H9 (cell line): Measurements from ENCODE around the gene PROX1. TPM values are rescaled to one million over a fixed set of nuclear protein-coding genes. Genes with fewer than 3 reads are reported as not detected.

ENCODE experiments used
- DNase-seq: peaks from one replicate; pipeline ENCODE4 v3.0.0-alpha.2; 2017
- H2AFZ ChIP-seq: one replicate; pipeline ENCODE4 v1.6.1; 2013; ENCODE audit warnings: mild to moderate bottlenecking, low read length, control low read depth, moderate library complexity
- H2AK5ac ChIP-seq: 2 replicates; pipeline ENCODE4 v1.6.1; 2013; ENCODE audit warnings: low read length, control low read depth, mixed read lengths; ENCODE audit not compliant: insufficient read length
- H2BK120ac ChIP-seq: one replicate; pipeline ENCODE4 v1.6.1; 2013; ENCODE audit warnings: low read depth, mild to moderate bottlenecking, low read length, control low read depth, inconsistent platforms; ENCODE audit not compliant: poor library complexity, severe bottlenecking
- H2BK12ac ChIP-seq: 2 replicates; pipeline ENCODE4 v1.6.1; 2013; ENCODE audit warnings: low read length, control low read depth, mixed read lengths, low read depth; ENCODE audit not compliant: insufficient read length
- H2BK15ac ChIP-seq: 2 replicates; pipeline ENCODE4 v1.6.1; 2013; ENCODE audit warnings: low read depth, low read length, control low read depth
- H2BK20ac ChIP-seq: one replicate; pipeline ENCODE4 v1.6.1; 2013; ENCODE audit warnings: low read depth, mild to moderate bottlenecking, low read length, control low read depth, inconsistent platforms; ENCODE audit not compliant: poor library complexity, severe bottlenecking
- H2BK5ac ChIP-seq: 2 replicates; pipeline ENCODE4 v1.6.1; 2013; ENCODE audit warnings: low read length, control low read depth, mixed read lengths; ENCODE audit not compliant: insufficient read length
- H3K14ac ChIP-seq: 2 replicates; pipeline ENCODE4 v1.6.1; 2013; ENCODE audit warnings: low read length, control low read depth; ENCODE audit not compliant: insufficient read depth
- H3K18ac ChIP-seq: 2 replicates; pipeline ENCODE4 v1.6.1; 2013; ENCODE audit warnings: low read depth, mild to moderate bottlenecking, mixed read lengths, low read length, control low read depth; ENCODE audit not compliant: insufficient read length
- H3K23ac ChIP-seq: 2 replicates; pipeline ENCODE4 v1.6.1; 2013; ENCODE audit warnings: low read length, control low read depth, mixed read lengths, low read depth; ENCODE audit not compliant: insufficient read length
- H3K23me2 ChIP-seq: 2 replicates; pipeline ENCODE4 v1.6.1; 2013; ENCODE audit warnings: low read depth, mild to moderate bottlenecking, mixed read lengths, low read length, control low read depth; ENCODE audit not compliant: insufficient read length, poor library complexity, severe bottlenecking
- H3K27ac ChIP-seq: 2 replicates; pipeline ENCODE4 v1.5.1; 2013; ENCODE audit warnings: low read length, control low read depth, mixed read lengths, low read depth; ENCODE audit not compliant: insufficient read length
- H3K27me3 ChIP-seq: 2 replicates; pipeline ENCODE4 v1.6.1; 2013; ENCODE audit warnings: low read length, control low read depth, inconsistent platforms; ENCODE audit not compliant: insufficient read depth
- H3K4ac ChIP-seq: 2 replicates; pipeline ENCODE4 v1.6.1; 2013; ENCODE audit warnings: low read depth, mild to moderate bottlenecking, control low read depth, inconsistent platforms, low read length, moderate library complexity
- H3K4me1 ChIP-seq: 2 replicates; pipeline ENCODE4 v1.6.1; 2013; ENCODE audit warnings: low read length, control low read depth, inconsistent platforms; ENCODE audit not compliant: insufficient read depth
- H3K4me2 ChIP-seq: 2 replicates; pipeline ENCODE4 v1.6.1; 2013; ENCODE audit warnings: low read length, control low read depth, mixed read lengths; ENCODE audit not compliant: insufficient read length, insufficient read depth
- H3K56ac ChIP-seq: 2 replicates; pipeline ENCODE4 v1.6.1; 2013; ENCODE audit warnings: low read depth, mild to moderate bottlenecking, mixed read lengths, low read length, control low read depth; ENCODE audit not compliant: insufficient read length
- H3K79me1 ChIP-seq: 2 replicates; pipeline ENCODE4 v1.6.1; 2013; ENCODE audit warnings: low read depth, mild to moderate bottlenecking, moderate library complexity, low read length, control low read depth, inconsistent platforms; ENCODE audit not compliant: insufficient read depth, poor library complexity, severe bottlenecking
- H3K79me2 ChIP-seq: 2 replicates; pipeline ENCODE4 v1.6.1; 2013; ENCODE audit warnings: low read length, control low read depth, inconsistent platforms; ENCODE audit not compliant: insufficient read depth
- H3K9ac ChIP-seq: 2 replicates; pipeline ENCODE4 v1.6.1; 2013; ENCODE audit warnings: low read length, control low read depth, mixed read lengths; ENCODE audit not compliant: insufficient read length; ENCODE audit errors: extremely low read depth
- H3K9me3 ChIP-seq: one replicate; pipeline ENCODE4 v1.6.1; 2013; ENCODE audit warnings: low read depth, low read length, inconsistent platforms; ENCODE audit not compliant: control insufficient read depth
- H3T11ph ChIP-seq: one replicate; pipeline ENCODE4 v1.6.1; 2013; ENCODE audit warnings: mild to moderate bottlenecking, low read length, control low read depth, inconsistent platforms
- H4K20me1 ChIP-seq: one replicate; pipeline ENCODE4 v1.6.1; 2013; ENCODE audit not compliant: control insufficient read depth, insufficient read length, insufficient read depth
- H4K5ac ChIP-seq: 2 replicates; pipeline ENCODE4 v1.6.1; 2013; ENCODE audit warnings: low read depth, mild to moderate bottlenecking, mixed read lengths, low read length, control low read depth; ENCODE audit not compliant: insufficient read length
- H4K8ac ChIP-seq: replicated peaks from 2 replicates; pipeline ENCODE4 v1.6.1; 2013; ENCODE audit warnings: low read length, control low read depth, mixed read lengths, low read depth; ENCODE audit not compliant: insufficient read length
- H4K91ac ChIP-seq: 2 replicates; pipeline ENCODE4 v1.6.1; 2013; ENCODE audit warnings: low read depth, mild to moderate bottlenecking, moderate library complexity, mixed read lengths, low read length, control low read depth; ENCODE audit not compliant: insufficient read length
- H3K27ac Mint-ChIP-seq, 3 experiments: 2 replicates in 2 of 3; 3 replicates in 1 of 3; pipeline ENCODE4 v1.8.0; 2020 to 2021; ENCODE audit warnings: mixed read lengths in 3 of 3, mild to moderate bottlenecking in 1 of 3, moderate library complexity in 1 of 3
- H3K27me3 Mint-ChIP-seq: 2 replicates; pipeline ENCODE4 v1.8.0; 2021; ENCODE audit warnings: low read depth, mild to moderate bottlenecking, moderate library complexity, mixed read lengths
- H3K36me3 Mint-ChIP-seq, 3 experiments: 2 replicates in 2 of 3; 3 replicates in 1 of 3; pipeline ENCODE4 v1.8.0; 2020 to 2021; ENCODE audit warnings: low read depth in 3 of 3, mixed read lengths in 3 of 3; ENCODE audit not compliant: insufficient read depth in 1 of 3
- H3K4me1 Mint-ChIP-seq, 2 experiments: 2 replicates each; pipeline ENCODE4 v1.8.0; 2020; ENCODE audit warnings: mixed read lengths in 2 of 2
- H3K4me3 Mint-ChIP-seq, 2 experiments: 2 replicates in 1 of 2; 3 replicates in 1 of 2; pipeline ENCODE4 v1.8.0; 2020 to 2021; ENCODE audit warnings: mild to moderate bottlenecking in 2 of 2, mixed read lengths in 2 of 2, moderate library complexity in 1 of 2
- H3K9me3 Mint-ChIP-seq, 2 experiments: 2 replicates in 1 of 2; 3 replicates in 1 of 2; pipeline ENCODE4 v1.8.0; 2020; ENCODE audit warnings: mild to moderate bottlenecking in 2 of 2, mixed read lengths in 2 of 2, moderate library complexity in 1 of 2
- CTCF ChIP-seq: fragments of 200-600 bp; sonication (generic); conservative IDR thresholded peaks from 3 replicates; pipeline ENCODE4 v1.8.0; 2021; ENCODE audit warnings: antibody characterized with exemption, mild to moderate bottlenecking
- WGBS: extraction: QIAGEN DNeasy Blood & Tissue Kit; methylation state at CpG from one replicate; pipeline ENCODE4 v1.1.7; 2013; ENCODE audit warnings: missing lambda C conversion rate, low lambda C conversion rate, mixed read lengths; ENCODE audit not compliant: insufficient read length; ENCODE audit errors: extremely low coverage; 5-methylcytosine and 5-hydroxymethylcytosine counted together
- total RNA-seq: library from RNA; stranded (reverse); gene quantifications from 2 replicates; pipeline ENCODE4 v1.2.1, GENCODE V29; 2021

Gene PROX1
- total RNA-seq, 1 experiment from 2014 or later, result 0.72 TPM

DNA sequence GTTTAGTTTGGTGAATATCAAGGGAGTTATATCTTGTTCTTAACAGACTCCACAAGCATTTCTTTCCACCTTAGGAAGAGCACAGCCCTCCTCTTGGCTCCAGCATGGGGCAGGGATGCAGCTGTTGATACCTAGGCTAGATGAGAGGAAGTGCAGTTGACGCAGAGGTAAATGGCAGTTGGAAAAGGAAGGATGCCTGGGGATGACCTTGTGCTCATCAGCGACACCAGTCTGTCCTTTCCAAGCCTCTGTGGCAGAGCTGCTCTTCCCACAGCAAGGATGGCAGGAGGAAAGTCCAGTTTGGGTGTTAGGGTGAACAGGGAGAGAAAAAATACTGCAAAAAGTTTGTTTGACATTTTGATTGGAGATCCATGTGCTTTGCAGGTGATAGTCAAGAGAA, 6.2 kb downstream of the PROX1 start:
- Mint-ChIP-seq H3K4me1 (peaks cover 16 to 21% of the 10 kb centered on the region in 2 experiments), H3K9me3 (no peaks in the 10 kb centered on the region), H3K27ac (no peak overlapping the region; a peak in 1 of 7 replicates), H3K4me3 (no peak overlapping the region), H3K27me3 (peaks cover 55% of the 10 kb centered on the region), H3K36me3 (no peaks in the 10 kb centered on the region; a peak in 2 of 7 replicates)
- Histone ChIP-seq H2AK5ac (no peak overlapping the region), H3K23me2 (peaks cover 8% of the 10 kb centered on the region), H2BK15ac (no peak overlapping the region), H3K23ac (no peak overlapping the region), H4K20me1 (no peaks in the 10 kb centered on the region), H2BK12ac (no peak overlapping the region), H4K91ac (no peak overlapping the region), H3K14ac (no peak overlapping the region), H2BK5ac (no peak overlapping the region), H3K9ac (no peak overlapping the region), H4K5ac (no peak overlapping the region), H3K27me3 (peaks cover 12% of the 10 kb centered on the region; the same call in 1 of the 2 replicates), H3K79me2 (no peaks in the 10 kb centered on the region), H3K4ac (no peak overlapping the region), H3K4me1 (no peaks in the 10 kb centered on the region), H3K18ac (no peak overlapping the region), H3K27ac (no peak overlapping the region), H2BK120ac (no peak overlapping the region), H3K9me3 (no peaks in the 10 kb centered on the region), H2AFZ (no peak overlapping the region), H4K8ac (no peak overlapping the region), H3K4me2 (no peak overlapping the region), H3T11ph (no peak overlapping the region), H2BK20ac (no peak overlapping the region), H3K56ac (no peak overlapping the region), H3K79me1 (no peaks in the 10 kb centered on the region)
- no peak for TF ChIP-seq CTCF
- no peak for DNase-seq
- WGBS, result no CpG with 5 or more reads among the region's 2 CpGs
